ENCODE results near the gene MMP28. TPM values are rescaled to one million over a fixed set of nuclear protein-coding genes. Genes with fewer than 3 reads are reported as not detected.
A peak's percentile ranks its signal among the peaks of the same experiment; 100 is the strongest.
"Not testable (repeated sequence)": the region's sequence is repeated elsewhere in the genome, so short reads cannot be mapped to it uniquely, and the experiment has no call there.

Gene MMP28
- total and polyA plus RNA-seq, 5 experiments from 2014 or later = 10.0 to 30.1 (median 15.0) TPM

GRCh38 chr17:35764123-35764991, 31.1 kb downstream of the MMP28 start:
- Mint-ChIP-seq H3K27me3 (no peaks in the 10 kb centered on the region), H3K27ac (peak overlapping the region; percentile 58 to 93 (median 88)), H3K4me3 (peak overlapping the region; percentile 86 to 98 (median 96)), H3K36me3 (no peaks in the 10 kb centered on the region), H3K9me3 (no peaks in the 10 kb centered on the region), H3K4me1 (peaks cover 7 to 9% (median 7%) of the 10 kb centered on the region in 4 donors)
- POLR2A ChIA-PET = interaction anchor here (1.0 to 7.1 kb wide), 12 partner anchors 17 to 645 kb away, joined by 3 to 165 read pairs (median 5); partner anchors contain the start of genes MMP28, PEX12, RAD51D and TAF15
- DNase-seq (peak; percentile 78 to 90 (median 85)), ATAC-seq (peak; percentile 90)

- peak overlapping the region in 6 of 10 donors; percentile 37 to 87 (median 58) for H3K27ac Mint-ChIP-seq
- H3K36me3 Mint-ChIP-seq = no peaks in the 10 kb centered on the region
- POLR2A ChIA-PET = interaction anchor here (1.0 to 7.1 kb wide), 10 partner anchors 17 to 310 kb away, joined by 3 to 165 read pairs (median 6); partner anchors contain the start of genes MMP28, PEX12 and TAF15
- H3K9me3 Mint-ChIP-seq = no peaks in the 10 kb centered on the region
- peak overlapping the region; percentile 86 to 98 (median 96) for H3K4me3 Mint-ChIP-seq
- ATAC-seq = no peak
- peaks cover 7 to 9% (median 7%) of the 10 kb centered on the region in 4 donors for H3K4me1 Mint-ChIP-seq
- no peak for DNase-seq
- H3K27me3 Mint-ChIP-seq = no peaks in the 10 kb centered on the region
Observed at GRCh38 chr17:35763767-35764122, 31.7 kb downstream of the MMP28 start.

GRCh38 chr17:35761601-35762000, 33.8 kb downstream of the MMP28 start:
- H3K27ac Mint-ChIP-seq = no peak overlapping the region
- H3K27me3 Mint-ChIP-seq = no peaks in the 10 kb centered on the region
- H3K9me3 Mint-ChIP-seq = no peaks in the 10 kb centered on the region
- peak in 1 of 10 donors; percentile 32 for DNase-seq
- H3K36me3 Mint-ChIP-seq = no peaks in the 10 kb centered on the region
- no peak for ATAC-seq
- H3K4me3 Mint-ChIP-seq = no peak overlapping the region
- POLR2A ChIA-PET = interaction anchor here (0.5 to 7.1 kb wide), 3 partner anchors 31 to 1227 kb away, joined by 3 to 165 read pairs (median 4); partner anchors contain the start of gene TAF15
- H3K4me1 Mint-ChIP-seq = peaks cover 6 to 9% (median 7%) of the 10 kb centered on the region in 4 donors

GRCh38 chr17:35760587-35760986, 34.9 kb downstream of the MMP28 start, which contains the start of gene C17orf50:
Gene C17orf50, plus strand, starts transcription at chr17:35760887. Its CDS starts 55 bp downstream, at chr17:35760942.
- Mint-ChIP-seq H3K9me3 (no peaks in the 10 kb centered on the region), H3K36me3 (no peaks in the 10 kb centered on the region), H3K27me3 (no peaks in the 10 kb centered on the region), H3K27ac (peak within 1 kb of the TSS in 1 of 10 donors; percentile 38), H3K4me1 (peaks cover 6 to 9% (median 7%) of the 10 kb centered on the region in 4 donors), H3K4me3 (no peak within 1 kb of the TSS)
- POLR2A ChIA-PET = interaction anchor here (1.0 kb wide), 1 partner anchor 30 kb away, joined by 3 read pairs; no protein-coding TSS in a partner anchor
- no peak for DNase-seq
- ATAC-seq = no peak

- POLR2A ChIA-PET = no interaction called here
- Mint-ChIP-seq H3K4me1 (peaks cover 0 to 4% (median 0%) of the 10 kb centered on the region in 4 donors), H3K27me3 (peaks cover 0 to 4% (median 0%) of the 10 kb centered on the region in 5 donors), H3K36me3 (peaks cover 0 to 2% (median 0%) of the 10 kb centered on the region in 3 donors), H3K9me3 (no peaks in the 10 kb centered on the region), H3K4me3 (no peak overlapping the region), H3K27ac (no peak overlapping the region)
- DNase-seq = no peak
- ATAC-seq = no peak
Observed at GRCh38 chr17:35757243-35757642, 38.2 kb downstream of the MMP28 start.

GRCh38 chr17:35752945-35753764, 42.3 kb downstream of the MMP28 start, which contains the start of gene GAS2L2:
Gene GAS2L2, minus strand, starts transcription at chr17:35753239. Its CDS starts 389 bp downstream, at chr17:35752850.
- Mint-ChIP-seq H3K36me3 (peaks cover 0 to 2% (median 0%) of the 10 kb centered on the region in 3 donors), H3K27me3 (peaks cover 19 to 41% (median 30%) of the 10 kb centered on the region in 5 donors), H3K4me1 (peaks cover 3 to 12% (median 6%) of the 10 kb centered on the region in 4 donors), H3K9me3 (peaks cover 0 to 2% (median 0%) of the 10 kb centered on the region in 9 donors), H3K4me3 (no peak within 1 kb of the TSS), H3K27ac (no peak within 1 kb of the TSS)
- DNase-seq = peak in 1 of 10 donors; percentile 27
- ATAC-seq = no peak
- POLR2A ChIA-PET = no interaction called here

GRCh38 chr17:35752471-35752870, 43.0 kb downstream of the MMP28 start:
- peaks cover 21 to 43% (median 32%) of the 10 kb centered on the region in 5 donors for H3K27me3 Mint-ChIP-seq
- peaks cover 3 to 12% (median 7%) of the 10 kb centered on the region in 4 donors for H3K4me1 Mint-ChIP-seq
- ATAC-seq (no peak), DNase-seq (no peak)
- POLR2A ChIA-PET = no interaction called here
- no peak overlapping the region for H3K4me3 Mint-ChIP-seq
- no peak overlapping the region for H3K27ac Mint-ChIP-seq
- peaks cover 0 to 2% (median 0%) of the 10 kb centered on the region in 9 donors for H3K9me3 Mint-ChIP-seq
- peaks cover 0 to 2% (median 0%) of the 10 kb centered on the region in 3 donors for H3K36me3 Mint-ChIP-seq

- H3K4me3 Mint-ChIP-seq, POLR2A ChIA-PET, H3K9me3 Mint-ChIP-seq, DNase-seq, ATAC-seq, H3K36me3 Mint-ChIP-seq: not testable (repeated sequence)
- H3K27ac Mint-ChIP-seq = peak overlapping the region in 1 of 10 donors; percentile 8
- H3K4me1 Mint-ChIP-seq = peaks cover 3 to 12% (median 8%) of the 10 kb centered on the region in 4 donors
- peaks cover 23 to 45% (median 33%) of the 10 kb centered on the region in 5 donors for H3K27me3 Mint-ChIP-seq
Observed at GRCh38 chr17:35751541-35751940, 43.9 kb downstream of the MMP28 start.

- POLR2A ChIA-PET = interaction anchor here (0.6 kb wide), 1 partner anchor 12 kb away, joined by 6 read pairs; no protein-coding TSS in a partner anchor
- DNase-seq (peak in 1 of 10 donors; percentile 50), ATAC-seq (no peak)
- peak overlapping the region in 2 of 10 donors; percentile 20 to 58 for H3K4me3 Mint-ChIP-seq
- peaks cover 23 to 45% (median 33%) of the 10 kb centered on the region in 5 donors for H3K27me3 Mint-ChIP-seq
- H3K9me3 Mint-ChIP-seq = peaks cover 0 to 2% (median 0%) of the 10 kb centered on the region in 9 donors
- H3K36me3 Mint-ChIP-seq = peaks cover 0 to 2% (median 0%) of the 10 kb centered on the region in 3 donors
- H3K4me1 Mint-ChIP-seq = peaks cover 3 to 12% (median 8%) of the 10 kb centered on the region in 4 donors
- H3K27ac Mint-ChIP-seq = peak overlapping the region in 1 of 10 donors; percentile 11
Observed at GRCh38 chr17:35750526-35751395, 44.7 kb downstream of the MMP28 start.

- Mint-ChIP-seq H3K4me3 (peak overlapping the region in 5 of 10 donors; percentile 30 to 58 (median 45)), H3K4me1 (peaks cover under 1 to 12% (median 7%) of the 10 kb centered on the region in 4 donors), H3K27ac (no peak overlapping the region), H3K27me3 (peaks cover 23 to 45% (median 33%) of the 10 kb centered on the region in 5 donors), H3K36me3 (no peaks in the 10 kb centered on the region), H3K9me3 (peaks cover 0 to 2% (median 0%) of the 10 kb centered on the region in 9 donors)
- no peak for DNase-seq
- POLR2A ChIA-PET = interaction anchor here (0.6 kb wide), 1 partner anchor 13 kb away, joined by 6 read pairs; no protein-coding TSS in a partner anchor
- ATAC-seq = peak in 1 of 2 donors; percentile 41
Observed at GRCh38 chr17:35749560-35750412, 45.7 kb downstream of the MMP28 start.

All from naive thymus-derived CD8-positive, alpha-beta T cell (primary cell).